H1 (cell line): ENCODE data around the gene TBCEL.

Experiments
- BACH1 ChIP-seq: IDR thresholded peaks from 2 replicates; pipeline ENCODE4 v1.6.1; 2012; ENCODE audit warnings: low read length, improper control_type of control experiment
- CHD2 ChIP-seq: IDR thresholded peaks from 2 replicates; pipeline ENCODE4 v1.6.1; 2012; ENCODE audit warnings: low read length, improper control_type of control experiment
- CTCF ChIP-seq, 3 experiments: IDR thresholded peaks; 1 replicate in 2 of 3; 2 replicates in 1 of 3; pipeline versions ENCODE4 v1.5.1 to v1.6.1; 2011; ENCODE audit warnings: low read length in 3 of 3, mild to moderate bottlenecking in 3 of 3, inconsistent platforms in 2 of 3, low read depth in 1 of 3, moderate library complexity in 1 of 3; ENCODE audit not compliant: insufficient read depth in 1 of 3; ENCODE audit errors: control extremely low read depth in 1 of 3
- EZH2 ChIP-seq: fragments of 200-600 bp; sonication (generic); IDR thresholded peaks from 2 replicates; pipeline ENCODE4 v1.7.1; 2012; ENCODE audit warnings: low read depth, mild to moderate bottlenecking, moderate library complexity, low read length, inconsistent platforms; ENCODE audit not compliant: severe bottlenecking
- JUND ChIP-seq: IDR thresholded peaks from 2 replicates; pipeline ENCODE4 v1.6.1; 2011; ENCODE audit warnings: mild to moderate bottlenecking, improper control_type of control experiment, low read length
- POLR2AphosphoS5 ChIP-seq: IDR thresholded peaks from 2 replicates; pipeline ENCODE4 v1.6.1; 2011; ENCODE audit warnings: low read depth, low read length
- SUZ12 ChIP-seq: fragments of 200-600 bp; sonication (generic); IDR thresholded peaks from 2 replicates; pipeline ENCODE4 v1.6.1; 2012; ENCODE audit warnings: mild to moderate bottlenecking, inconsistent platforms, low read length, moderate library complexity, mixed read lengths
- TCF12 ChIP-seq: IDR thresholded peaks from 2 replicates; pipeline ENCODE4 v1.6.1; 2011; ENCODE audit warnings: low read depth, mild to moderate bottlenecking, low read length
- ZNF274 ChIP-seq: IDR thresholded peaks from 2 replicates; pipeline ENCODE4 v1.7.0; 2012; ENCODE audit warnings: low read length, borderline replicate concordance; ENCODE audit errors: extremely low read depth

- TF ChIP-seq TCF12 (no peak), CTCF (IDR thresholded peaks at IDR 0.05; ENCODE audit: control extremely low read depth in 1 of 3, insufficient read depth in 1 of 3, low read depth in 1 of 3, low read length in 3 of 3) (no peak), SUZ12 (no peak), EZH2 (no peak), BACH1 (no peak), CHD2 (no peak), POLR2AphosphoS5 (no peak), ZNF274 (no peak), JUND (no peak)
Measured at GRCh38 chr11:121086866-121087265, 63.0 kb downstream of the TBCEL start.
